Gastroesophageal sphincter (tissue), 4 donors: ENCODE measurements around the gene HS6ST2. TPM values are rescaled to one million over a fixed set of nuclear protein-coding genes. Genes with fewer than 3 reads are reported as not detected.

Experiments used
- ATAC-seq: fragments of 150-250 bp; one replicate; pipeline ENCODE4 v1.9.1; 2016; ENCODE audit warnings: mild to moderate bottlenecking, moderate library complexity
- H3K27ac ChIP-seq, 4 donors: fragments of 200-600 bp; sonication (generic) in 3 of 4; 1 replicate in 3 of 4; 2 replicates in 1 of 4; pipeline ENCODE4 v1.5.1; 2016 to 2019
- H3K27me3 ChIP-seq: fragments of 200-600 bp; sonication (generic); one replicate; pipeline ENCODE4 v1.5.1; 2019
- H3K36me3 ChIP-seq, 2 donors: fragments of 200-600 bp; sonication (generic); one replicate each; pipeline ENCODE4 v1.5.1; 2019; ENCODE audit warnings: control low read depth in 1 of 2
- H3K4me1 ChIP-seq, 3 donors: fragments of 200-600 bp; sonication (generic); 1 replicate in 2 of 3; 2 replicates in 1 of 3; pipeline ENCODE4 v1.5.1; 2016 to 2019; ENCODE audit warnings: control low read depth in 2 of 3
- H3K4me3 ChIP-seq, 2 donors: fragments of 200-600 bp; sonication (generic); one replicate each; pipeline ENCODE4 v1.5.1; 2019; ENCODE audit warnings: mild to moderate bottlenecking in 1 of 2, moderate library complexity in 1 of 2
- H3K9me3 ChIP-seq, 3 donors: fragments of 200-600 bp; sonication (generic); one replicate each; pipeline ENCODE4 v1.5.1; 2017 to 2019; ENCODE audit warnings: control low read depth in 2 of 3
- CTCF ChIP-seq, 4 experiments: fragments of 200-600 bp in 2 of 4; fragments of 450-650 bp in 2 of 4; sonication (generic) in 1 of 4; IDR thresholded peaks; one replicate each; pipeline ENCODE4 v1.5.1; 2017 to 2019; ENCODE audit warnings: antibody characterized with exemption in 4 of 4, mild to moderate bottlenecking in 2 of 4, moderate library complexity in 2 of 4
- EP300 ChIP-seq: sonication (generic); formaldehyde crosslinking; IDR thresholded peaks from one replicate; pipeline ENCODE4 v1.6.1; 2017; ENCODE audit warnings: antibody characterized with exemption, mild to moderate bottlenecking
- POLR2A ChIP-seq, 2 donors: fragments of 450-650 bp; IDR thresholded peaks; one replicate each; pipeline ENCODE4 v1.6.1; 2017; ENCODE audit warnings: antibody characterized with exemption in 2 of 2, mild to moderate bottlenecking in 2 of 2, moderate library complexity in 1 of 2
- POLR2AphosphoS5 ChIP-seq: sonication (generic); formaldehyde crosslinking; IDR thresholded peaks from one replicate; pipeline ENCODE4 v1.6.1; 2017; ENCODE audit warnings: antibody characterized with exemption
- WGBS, 2 donors: methylation state at CpG; one replicate each; pipeline ENCODE4 v1.1.5; 2018; ENCODE audit warnings: low coverage in 1 of 2; 5-methylcytosine and 5-hydroxymethylcytosine counted together
- total RNA-seq, 4 donors: library from RNA; depleted of rRNA; stranded (reverse); fragments of >200 nt; gene quantifications; one replicate each; pipeline ENCODE4 v1.1.0, GENCODE V29; 2016

The HS6ST2 gene
- total RNA-seq, 4 donors from 2014 or later, result 0.08 to 1.9 (median 0.22) TPM

- 0 to 80% methylated on average over 1 of the region's 1 CpG for WGBS, 2 donors
These were observed 239.9 kb downstream of the HS6ST2 start for GRCh38 chrX:132718431-132718958.

GRCh38 chrX:132716006-132716405, 242.4 kb downstream of the HS6ST2 start:
- WGBS, 2 donors, result 30 to 40% methylated on average over 2 to 3 of the region's 3 CpGs
- Histone ChIP-seq H3K4me1 (no peaks in the 10 kb centered on the region), H3K27ac (no peak overlapping the region), H3K36me3 (no peaks in the 10 kb centered on the region), H3K9me3 (no peaks in the 10 kb centered on the region), H3K4me3 (no peak overlapping the region), H3K27me3 (no peaks in the 10 kb centered on the region)
- TF ChIP-seq POLR2A (IDR thresholded peaks at IDR 0.05) (no peak), CTCF (IDR thresholded peaks at IDR 0.05) (no peak), EP300 (no peak), POLR2AphosphoS5 (no peak)
- ATAC-seq, result no peak

More at GRCh38 chrX:132718431-132718958, 239.9 kb downstream of the HS6ST2 start:
- H3K4me3 ChIP-seq, result no peak overlapping the region
- no peaks in the 10 kb centered on the region for H3K36me3 ChIP-seq
- H3K4me1 ChIP-seq, result no peaks in the 10 kb centered on the region
- H3K27ac ChIP-seq, result no peak overlapping the region
- no peaks in the 10 kb centered on the region for H3K9me3 ChIP-seq
- TF ChIP-seq CTCF (IDR thresholded peaks at IDR 0.05) (no peak), POLR2AphosphoS5 (no peak), POLR2A (IDR thresholded peaks at IDR 0.05) (no peak), EP300 (no peak)
- no peak for ATAC-seq
- no peaks in the 10 kb centered on the region for H3K27me3 ChIP-seq

GRCh38 chrX:132714913-132715312, 243.5 kb downstream of the HS6ST2 start:
- 71 to 100% methylated on average over 2 to 3 of the region's 5 CpGs for WGBS, 2 donors
- Histone ChIP-seq H3K9me3 (no peaks in the 10 kb centered on the region), H3K4me1 (no peaks in the 10 kb centered on the region), H3K4me3 (no peak overlapping the region), H3K36me3 (no peaks in the 10 kb centered on the region), H3K27me3 (no peaks in the 10 kb centered on the region), H3K27ac (no peak overlapping the region)
- TF ChIP-seq POLR2AphosphoS5 (no peak), CTCF (IDR thresholded peaks at IDR 0.05) (no peak), EP300 (no peak), POLR2A (IDR thresholded peaks at IDR 0.05) (no peak)
- ATAC-seq, result no peak

GRCh38 chrX:132712350-132712749, 246.1 kb downstream of the HS6ST2 start:
- no peaks in the 10 kb centered on the region for H3K9me3 ChIP-seq
- no peak overlapping the region for H3K27ac ChIP-seq
- no peaks in the 10 kb centered on the region for H3K4me1 ChIP-seq
- no peaks in the 10 kb centered on the region for H3K36me3 ChIP-seq
- no peak for ATAC-seq
- TF ChIP-seq CTCF (IDR thresholded peaks at IDR 0.05), result no peak
- TF ChIP-seq EP300, result no peak
- no peak for TF ChIP-seq POLR2A (IDR thresholded peaks at IDR 0.05)
- TF ChIP-seq POLR2AphosphoS5, result no peak
- no peak overlapping the region for H3K4me3 ChIP-seq
- H3K27me3 ChIP-seq, result no peaks in the 10 kb centered on the region

- ATAC-seq, result no peak
- TF ChIP-seq CTCF (IDR thresholded peaks at IDR 0.05) (no peak), EP300 (no peak), POLR2AphosphoS5 (no peak), POLR2A (IDR thresholded peaks at IDR 0.05) (no peak)
- H3K9me3 ChIP-seq, result no peaks in the 10 kb centered on the region
- H3K4me1 ChIP-seq, result no peaks in the 10 kb centered on the region
- 40 to 42% methylated on average over 1 of the region's 1 CpG for WGBS, 2 donors
- H3K27me3 ChIP-seq, result no peaks in the 10 kb centered on the region
- no peak overlapping the region for H3K4me3 ChIP-seq
- no peak overlapping the region for H3K27ac ChIP-seq
- H3K36me3 ChIP-seq, result no peaks in the 10 kb centered on the region
These were observed 247.7 kb downstream of the HS6ST2 start for GRCh38 chrX:132710656-132711155.
